HG02973 (cell line): ENCODE data around the gene DNASE1L2.
"Not testable (repeated sequence)": the region's sequence is repeated elsewhere in the genome, so short reads cannot be mapped to it uniquely, and the experiment has no call there.

Experiments used
- ATAC-seq: cut with Tn5 transposase; IDR thresholded peaks from one replicate; pipeline ENCODE4 v1.9.1; 2021; ENCODE audit warnings: moderate library complexity; ENCODE audit not compliant: unreplicated experiment

The DNASE1L2 gene

DNA sequence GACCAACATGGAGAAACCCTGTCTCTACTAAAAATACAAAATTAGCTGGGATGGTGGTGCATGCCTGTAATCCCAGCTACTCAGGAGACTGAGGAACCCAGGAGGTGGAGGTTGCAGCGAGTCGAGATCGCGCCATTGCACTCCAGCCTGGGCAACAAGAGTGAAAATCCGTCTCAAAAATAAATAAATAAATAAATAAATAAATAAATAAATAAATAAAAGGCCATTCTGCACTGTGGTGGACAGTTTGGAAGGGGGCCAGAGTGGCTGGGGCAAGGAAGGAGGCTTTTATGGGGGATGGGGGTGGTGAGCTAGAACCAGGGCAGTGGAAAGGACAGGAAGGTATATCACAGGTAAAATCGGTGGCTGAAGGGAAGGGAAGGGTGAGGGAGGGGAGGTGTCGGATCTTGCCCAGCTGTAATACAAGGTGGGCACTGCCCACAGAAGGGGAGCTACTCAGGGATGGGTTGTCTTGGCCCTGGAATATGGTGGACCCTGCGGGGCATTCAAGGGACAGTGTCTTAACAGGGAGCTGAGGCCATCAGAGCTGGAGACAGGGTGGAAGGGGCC lies 33.0 kb upstream of the DNASE1L2 start:
- ATAC-seq, result not testable (repeated sequence)

DNA sequence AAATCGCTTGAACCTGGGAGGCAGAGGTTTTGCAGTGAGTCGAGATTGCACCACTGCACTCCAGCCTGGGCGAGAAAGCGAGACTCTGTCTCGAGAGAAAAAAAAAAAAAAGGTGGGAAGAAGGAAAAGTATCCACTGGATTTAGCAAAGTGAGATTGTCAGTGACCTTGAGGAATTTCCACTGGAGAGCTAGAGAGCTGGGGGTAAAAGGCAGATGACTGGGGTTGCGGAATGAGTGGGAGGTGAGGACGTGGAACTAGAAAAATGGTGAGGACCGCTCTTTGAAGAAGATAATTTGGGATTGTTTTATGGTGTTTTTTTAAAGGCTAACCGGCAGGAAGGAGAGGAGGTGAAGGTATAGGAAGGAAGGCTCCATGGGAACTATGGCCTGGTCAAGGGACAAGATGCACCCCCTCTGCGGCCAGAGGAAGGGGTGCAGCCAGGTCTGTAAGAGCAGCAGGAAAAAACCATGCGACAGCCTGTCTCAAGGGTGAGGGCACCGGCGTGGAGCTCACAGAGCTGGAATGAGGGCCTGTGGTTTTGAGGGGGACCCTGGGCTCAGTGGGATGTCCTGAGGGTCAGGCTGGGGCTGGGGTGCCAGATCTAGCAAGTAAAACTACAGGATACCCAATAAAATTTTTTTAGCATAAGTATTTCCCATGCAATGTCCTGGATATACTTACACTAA lies 31.7 kb upstream of the DNASE1L2 start:
- ATAC-seq, result no peak

DNA sequence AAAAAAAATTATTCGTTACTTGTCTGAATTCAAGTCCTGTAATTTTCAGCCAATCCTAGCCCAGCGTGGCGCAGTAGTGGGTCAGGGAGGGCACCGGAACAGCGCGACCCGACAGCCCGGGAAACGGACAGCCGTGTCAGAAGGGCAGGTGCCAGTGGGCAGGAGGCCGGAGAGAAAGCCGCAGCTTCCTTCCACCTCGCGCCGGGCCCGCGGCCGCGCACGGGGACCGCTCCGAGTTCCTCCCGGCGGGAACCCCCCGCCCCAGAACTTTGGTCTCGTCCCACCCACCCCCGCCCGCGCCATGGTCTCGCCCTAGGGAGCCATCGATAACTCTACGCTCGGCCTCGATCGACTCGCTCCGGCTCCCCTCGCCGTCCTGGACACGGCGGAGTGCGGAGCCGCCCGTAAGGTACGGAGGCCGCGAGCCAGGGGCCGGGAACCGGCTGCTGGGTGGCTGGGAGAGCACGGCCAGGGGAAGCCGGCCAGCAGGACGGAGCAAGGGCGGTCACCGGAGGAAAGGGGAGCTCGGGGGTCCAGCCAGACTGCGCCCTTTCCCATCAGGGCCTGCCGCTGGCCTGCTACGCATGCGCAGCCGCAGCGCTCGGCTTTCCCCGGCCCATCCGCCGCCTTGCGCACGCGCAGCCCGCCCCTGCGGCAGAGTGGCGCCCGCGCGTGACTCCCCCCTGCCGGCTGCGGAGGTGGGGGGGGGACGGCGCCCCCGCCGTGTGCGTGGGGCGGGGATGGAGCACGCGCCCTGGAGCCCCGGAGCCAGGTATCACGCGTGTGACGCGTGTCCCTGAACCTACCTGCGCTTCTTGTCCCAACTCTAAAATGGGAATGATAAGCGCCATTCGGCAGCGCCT lies 30.9 kb upstream of the DNASE1L2 start, which contains the start of gene MLST8:
Gene MLST8, plus strand, starts transcription at position 351 of the 863 bp plus-strand sequence. CDS start 632 bp downstream, outside the sequence.
- ATAC-seq, result peak; percentile 62

DNA sequence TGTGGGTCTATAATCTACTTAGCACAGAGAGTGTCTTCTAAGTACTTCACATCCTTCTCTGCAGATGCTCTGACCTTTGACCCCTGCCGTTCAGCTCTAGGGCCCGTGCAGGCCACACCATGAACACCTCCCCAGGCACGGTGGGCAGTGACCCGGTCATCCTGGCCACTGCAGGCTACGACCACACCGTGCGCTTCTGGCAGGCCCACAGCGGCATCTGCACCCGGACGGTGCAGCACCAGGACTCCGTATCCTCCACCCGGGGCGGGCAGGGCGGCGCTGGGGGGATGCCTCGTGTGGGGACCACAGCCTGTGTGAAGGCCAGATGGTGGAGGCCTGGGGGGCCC lies 30.3 kb upstream of the DNASE1L2 start:
- ATAC-seq, result peak; percentile 20

DNA sequence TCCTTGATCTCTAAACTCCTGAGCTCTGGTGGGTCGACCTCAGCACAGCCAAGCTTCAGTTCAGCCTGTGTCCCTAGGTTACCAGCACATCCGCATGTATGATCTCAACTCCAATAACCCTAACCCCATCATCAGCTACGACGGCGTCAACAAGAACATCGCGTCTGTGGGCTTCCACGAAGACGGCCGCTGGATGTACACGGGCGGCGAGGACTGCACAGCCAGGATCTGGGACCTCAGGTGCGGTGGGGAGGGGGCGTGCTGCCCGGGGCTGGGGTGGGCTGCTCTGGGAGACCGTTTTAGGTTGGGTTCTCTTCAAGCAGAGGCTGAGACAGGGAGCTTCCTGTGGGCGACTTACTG lies 29.8 kb upstream of the DNASE1L2 start:
- ATAC-seq, result no peak

DNA sequence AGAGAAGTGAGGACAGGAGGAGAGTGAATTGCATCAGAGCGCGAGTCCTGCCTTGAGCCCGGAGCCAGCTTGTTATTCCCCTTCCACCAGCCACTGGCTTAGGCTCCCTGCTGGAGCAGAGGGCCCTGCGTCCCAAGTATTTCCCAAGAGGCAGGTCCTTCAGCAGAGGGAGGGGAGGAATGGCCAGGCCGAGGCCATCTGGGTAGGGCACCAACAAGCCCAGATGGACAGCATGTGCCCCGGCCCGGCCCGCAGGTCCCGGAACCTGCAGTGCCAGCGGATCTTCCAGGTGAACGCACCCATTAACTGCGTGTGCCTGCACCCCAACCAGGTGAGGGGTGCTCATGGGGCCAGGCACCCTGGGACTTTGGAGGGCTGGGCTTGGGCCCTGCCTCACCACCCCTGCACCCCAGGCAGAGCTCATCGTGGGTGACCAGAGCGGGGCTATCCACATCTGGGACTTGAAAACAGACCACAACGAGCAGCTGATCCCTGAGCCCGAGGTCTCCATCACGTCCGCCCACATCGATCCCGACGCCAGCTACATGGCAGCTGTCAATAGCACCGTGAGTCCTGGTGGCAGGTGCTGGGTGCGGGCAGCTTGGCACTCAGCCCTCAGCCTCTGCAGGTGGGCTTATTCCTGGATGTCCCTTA lies 29.3 kb upstream of the DNASE1L2 start:
- ATAC-seq, result no peak

DNA sequence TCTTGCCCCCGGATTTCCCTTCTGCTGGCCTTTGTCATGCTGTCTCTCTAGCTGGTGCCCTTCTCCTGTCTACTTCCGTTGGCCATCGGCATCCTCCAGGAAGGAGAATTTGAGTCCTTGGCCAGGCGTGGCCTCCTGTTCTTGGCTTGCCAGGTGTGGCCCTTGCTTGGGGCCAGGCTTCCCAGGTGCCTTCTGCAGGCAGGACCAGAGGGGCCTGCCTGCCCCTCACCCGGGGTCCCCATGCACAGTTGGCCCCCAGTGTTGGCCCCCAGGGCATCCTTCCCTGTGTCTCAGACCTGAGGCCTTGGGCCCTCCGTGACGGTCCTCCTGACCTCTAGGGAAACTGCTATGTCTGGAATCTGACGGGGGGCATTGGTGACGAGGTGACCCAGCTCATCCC lies 28.4 kb upstream of the DNASE1L2 start:
- no peak for ATAC-seq

DNA sequence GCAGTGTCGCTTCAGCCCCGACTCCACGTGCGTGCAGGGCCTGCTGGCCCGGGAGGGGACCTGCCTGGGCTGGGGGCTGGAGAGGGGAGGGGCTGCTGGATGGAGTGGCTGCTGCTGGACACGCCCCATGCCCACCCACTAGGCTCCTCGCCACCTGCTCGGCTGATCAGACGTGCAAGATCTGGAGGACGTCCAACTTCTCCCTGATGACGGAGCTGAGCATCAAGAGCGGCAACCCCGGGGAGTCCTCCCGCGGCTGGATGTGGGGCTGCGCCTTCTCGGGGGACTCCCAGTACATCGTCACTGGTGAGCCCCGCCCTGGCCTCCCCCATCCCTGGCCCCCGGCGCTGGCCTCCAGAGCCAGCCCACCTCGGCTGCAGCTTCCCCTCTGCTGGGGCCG lies 27.9 kb upstream of the DNASE1L2 start:
- no peak for ATAC-seq

DNA sequence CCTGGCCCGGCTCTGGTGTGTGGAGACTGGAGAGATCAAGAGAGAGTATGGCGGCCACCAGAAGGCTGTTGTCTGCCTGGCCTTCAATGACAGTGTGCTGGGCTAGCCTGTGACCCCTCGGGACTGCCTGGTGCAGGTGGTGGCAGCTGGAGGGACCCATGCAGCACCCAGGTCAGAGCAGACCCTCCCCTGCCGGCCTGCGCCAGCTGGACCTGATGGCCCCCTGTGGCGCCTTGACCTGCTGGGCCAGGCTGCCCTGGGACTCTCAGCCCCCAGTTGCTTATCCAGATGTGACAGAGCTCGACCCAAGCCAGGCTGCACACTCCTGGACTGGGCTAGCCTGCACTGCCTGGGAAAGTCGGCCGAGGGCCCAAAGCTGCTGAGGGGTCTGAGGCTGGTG lies 27.5 kb upstream of the DNASE1L2 start:
- no peak for ATAC-seq

DNA sequence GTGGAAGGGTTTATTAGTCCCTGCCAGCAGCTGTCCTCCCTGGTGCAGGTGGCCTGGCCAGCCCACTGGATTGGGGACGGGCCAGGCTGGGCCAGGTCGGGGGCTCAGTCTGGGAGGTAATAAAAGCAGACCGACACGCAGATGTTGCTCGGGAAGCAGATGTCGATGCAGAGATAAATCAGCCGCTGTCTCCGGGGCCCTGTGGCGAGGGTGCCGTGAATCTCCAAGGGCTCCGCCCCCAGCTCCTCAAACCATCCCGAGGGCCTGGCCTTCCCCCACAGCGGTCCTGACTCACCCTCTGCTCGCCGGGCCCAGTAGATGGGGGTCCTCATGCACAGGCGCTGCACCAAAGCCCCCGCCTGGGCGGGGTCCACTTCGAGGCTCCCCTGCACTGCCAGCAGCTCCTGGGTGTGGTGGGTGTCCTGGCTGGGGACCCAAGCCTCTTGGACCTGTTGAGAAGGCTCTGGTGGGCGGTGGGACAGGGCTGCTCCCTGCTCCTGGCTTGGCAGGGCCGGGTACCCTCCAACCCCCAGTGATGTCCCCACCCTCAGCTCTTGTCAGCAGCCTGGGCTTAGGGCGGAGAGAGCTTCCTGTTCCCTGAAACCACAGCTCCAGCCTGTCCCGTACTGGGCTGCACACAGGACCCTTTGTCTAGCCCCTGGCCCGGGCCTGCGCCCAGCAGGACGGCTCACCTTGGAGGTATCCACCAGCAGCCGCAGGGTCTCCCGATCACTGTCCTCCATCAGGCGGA lies 26.8 kb upstream of the DNASE1L2 start:
- no peak for ATAC-seq

DNA sequence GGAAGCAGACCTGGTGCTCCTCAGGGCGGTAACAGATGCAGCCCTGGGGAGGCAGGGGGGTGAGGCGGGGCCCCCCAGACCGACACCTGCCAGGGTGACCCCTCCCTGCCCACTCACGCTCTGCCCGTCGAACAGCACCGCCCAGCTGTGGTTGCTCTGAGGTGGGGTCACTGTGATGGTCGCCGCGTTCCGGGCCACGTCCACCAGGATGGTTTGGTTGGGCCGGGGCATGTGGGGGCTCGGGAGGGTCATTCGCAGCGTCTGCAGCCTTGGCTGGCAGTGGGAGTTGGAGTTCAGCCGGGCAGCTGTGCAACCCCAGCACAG lies 26.3 kb upstream of the DNASE1L2 start:
- no peak for ATAC-seq

DNA sequence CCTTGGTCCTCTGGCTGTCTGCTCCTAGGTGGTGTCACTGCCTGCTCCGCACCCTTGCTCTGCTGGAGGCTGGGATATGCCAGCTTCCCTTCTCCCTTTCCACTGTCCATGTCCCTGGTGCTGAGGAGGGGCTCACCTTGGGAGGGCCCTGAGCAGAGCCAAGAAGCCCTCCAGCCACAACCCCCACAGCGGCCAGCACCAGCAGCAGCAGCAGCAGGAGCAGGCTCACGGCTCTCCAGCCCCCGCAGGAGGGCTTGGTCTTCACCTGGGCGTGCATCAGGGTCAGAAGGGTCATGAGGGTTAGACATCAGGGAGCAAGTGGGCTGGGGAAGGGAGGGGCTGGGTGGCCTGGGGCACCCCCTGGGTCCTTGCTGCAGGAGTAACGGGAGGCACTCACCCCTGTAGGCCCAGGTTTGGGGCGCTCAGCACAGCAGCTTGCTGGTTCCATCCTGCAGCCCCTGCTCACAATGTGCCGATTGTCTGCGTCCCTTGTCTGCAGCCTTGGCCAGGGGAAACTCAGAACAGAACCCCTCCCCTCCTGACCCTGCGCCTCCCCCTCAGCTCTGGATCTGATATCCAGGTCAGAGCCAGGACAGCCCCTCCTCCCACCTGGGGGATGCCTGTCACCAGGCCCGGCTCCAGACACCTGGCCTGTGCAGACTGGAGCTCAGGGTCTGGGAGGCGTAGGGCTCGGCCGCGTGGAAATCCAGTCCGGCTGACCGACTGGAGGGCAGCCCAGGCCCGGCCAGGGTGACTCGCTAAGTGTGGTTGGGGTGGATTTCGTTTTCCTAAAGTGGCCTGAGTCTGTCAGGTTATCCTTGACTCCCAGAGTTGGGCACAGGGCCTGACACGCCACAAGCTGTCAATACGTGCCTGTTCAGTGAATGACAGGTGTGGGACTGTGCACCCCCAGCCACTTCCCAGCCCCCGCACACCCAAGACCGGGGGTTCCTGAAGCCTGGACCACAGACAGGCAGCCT lies 25.6 kb upstream of the DNASE1L2 start, which contains the start of gene BRICD5:
Gene BRICD5, minus strand, starts transcription at position 478 of the 980 bp plus-strand sequence. Its CDS starts 30 bp downstream, at position 448.
- no peak for ATAC-seq

DNA sequence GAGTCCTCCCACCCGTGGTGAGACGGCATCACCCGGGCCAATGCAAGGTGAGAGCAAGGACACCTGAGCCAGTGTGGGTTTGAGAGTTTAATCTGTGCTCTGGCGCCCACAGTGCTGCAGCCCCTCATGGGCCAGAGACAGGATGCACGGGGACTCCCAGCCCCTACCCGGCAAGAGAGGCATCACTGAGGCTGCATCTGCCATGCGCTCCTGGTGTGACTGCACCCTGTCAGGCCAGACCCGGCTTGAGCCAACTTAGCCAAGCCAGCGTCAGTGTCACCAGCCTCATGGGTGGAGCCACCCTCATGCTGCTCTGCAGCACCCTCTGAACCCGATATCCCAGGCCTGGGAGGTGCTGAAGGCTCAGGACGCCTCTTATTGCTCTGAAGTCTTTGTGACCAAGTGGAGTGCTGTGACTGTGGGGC lies 24.3 kb upstream of the DNASE1L2 start:
- no peak for ATAC-seq

DNA sequence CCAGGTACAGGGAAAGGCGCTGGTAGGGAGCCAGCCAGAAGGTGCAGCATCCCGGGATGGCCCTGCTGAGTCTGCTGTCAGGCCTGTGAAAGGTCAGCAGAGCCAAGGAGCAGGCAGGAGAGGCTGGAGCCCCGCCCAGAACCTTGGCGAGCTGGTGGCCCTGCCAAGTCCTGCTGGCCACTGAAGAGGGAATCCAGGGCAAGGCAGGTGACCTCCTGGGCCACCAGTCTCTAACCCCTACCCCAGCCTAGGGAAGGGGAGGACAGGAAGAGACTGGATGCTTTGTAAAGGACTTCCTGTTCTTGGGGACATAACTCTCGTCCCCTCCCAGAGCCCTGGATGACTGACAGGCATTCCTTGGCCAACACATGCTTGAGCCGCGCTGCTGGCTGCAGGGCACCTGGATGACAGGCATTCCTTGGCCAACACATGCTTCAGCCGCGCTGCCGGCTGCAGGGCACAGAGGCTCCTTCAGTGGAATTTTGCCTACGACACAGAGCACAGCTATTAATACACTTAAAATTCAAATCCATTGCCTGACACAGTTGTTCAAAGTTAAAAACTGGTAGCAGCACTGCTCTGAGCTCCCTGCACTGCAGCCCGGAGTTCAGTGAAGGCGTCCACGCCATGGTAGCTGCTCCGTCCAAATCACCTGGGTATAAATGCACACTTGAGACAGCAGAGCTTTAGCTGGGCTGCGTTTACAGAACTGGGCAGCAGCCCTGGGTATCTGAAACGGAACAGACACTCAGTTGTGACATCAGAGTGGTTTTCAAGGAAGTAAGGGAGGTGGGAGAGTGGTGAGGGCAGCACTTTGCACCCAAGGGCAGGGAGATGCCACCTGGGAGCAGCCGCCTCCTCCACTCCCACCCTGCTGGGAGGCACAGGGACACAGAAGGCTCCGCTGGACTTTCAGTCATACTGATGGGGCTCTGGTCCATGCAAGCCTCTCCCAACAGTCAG lies 23.6 kb upstream of the DNASE1L2 start:
- no peak for ATAC-seq

DNA sequence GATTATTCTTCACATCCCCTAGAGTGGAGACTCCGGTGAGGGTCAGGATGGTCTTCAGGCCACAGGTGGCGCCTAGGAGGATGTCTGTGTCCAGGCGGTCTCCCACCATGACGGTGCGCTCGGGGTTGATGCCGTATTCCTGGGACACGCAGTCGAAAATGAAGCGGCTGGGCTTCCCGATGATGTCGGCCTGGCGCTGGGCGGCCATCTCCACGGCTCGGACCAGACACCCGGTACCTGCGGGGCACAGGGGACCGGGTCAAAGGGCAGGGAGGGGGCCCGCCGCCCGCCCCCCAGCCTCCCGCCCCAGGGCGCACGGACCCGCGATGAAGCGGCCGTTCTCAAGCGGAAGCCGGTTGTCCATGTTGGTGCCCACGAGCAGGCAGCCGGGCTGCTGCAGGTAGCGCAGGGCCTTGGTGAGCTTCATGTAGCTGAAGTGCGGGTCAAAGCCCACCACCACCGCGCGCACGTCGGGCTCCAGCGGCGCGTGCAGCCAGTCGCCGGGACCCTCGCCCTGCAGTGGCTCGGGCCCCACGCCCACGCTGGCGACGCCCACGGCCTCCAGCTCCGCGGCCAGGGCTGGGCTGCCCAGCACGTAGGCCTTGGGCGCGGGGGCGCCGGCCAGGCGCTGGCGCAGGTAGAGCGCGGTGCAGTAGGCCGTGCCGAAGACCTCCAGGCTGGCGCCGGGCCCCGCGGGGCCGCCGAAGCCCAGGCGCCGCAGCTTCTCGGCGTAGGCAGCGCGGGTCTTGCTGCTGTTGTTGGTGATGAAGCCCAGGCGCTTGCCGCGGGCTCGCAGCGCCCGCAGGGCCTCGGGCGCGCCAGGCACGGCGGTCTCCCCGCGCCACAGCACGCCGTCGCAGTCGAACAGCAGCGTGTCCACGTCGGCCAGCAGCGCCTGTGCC lies 22.2 kb upstream of the DNASE1L2 start:
- ATAC-seq, result peak; percentile 1

DNA sequence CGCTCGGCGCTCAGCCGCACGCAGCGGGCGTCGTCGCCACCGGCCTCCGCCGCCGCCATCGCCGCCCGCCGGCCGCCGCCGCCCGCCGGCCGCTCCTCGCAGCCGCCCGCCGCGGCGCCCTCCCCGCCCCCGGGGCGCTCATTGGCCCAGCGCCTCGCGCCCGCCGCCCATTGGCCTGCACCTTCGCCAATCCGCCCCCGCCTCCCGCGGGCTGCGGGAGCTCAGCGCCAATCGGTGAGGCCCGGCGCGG lies 21.6 kb upstream of the DNASE1L2 start, which contains the start of gene PGP:
Gene PGP, minus strand, starts transcription at position 122 of the 250 bp plus-strand sequence. Its CDS starts 63 bp downstream, at position 59.
- ATAC-seq, result peak; percentile 73

DNA sequence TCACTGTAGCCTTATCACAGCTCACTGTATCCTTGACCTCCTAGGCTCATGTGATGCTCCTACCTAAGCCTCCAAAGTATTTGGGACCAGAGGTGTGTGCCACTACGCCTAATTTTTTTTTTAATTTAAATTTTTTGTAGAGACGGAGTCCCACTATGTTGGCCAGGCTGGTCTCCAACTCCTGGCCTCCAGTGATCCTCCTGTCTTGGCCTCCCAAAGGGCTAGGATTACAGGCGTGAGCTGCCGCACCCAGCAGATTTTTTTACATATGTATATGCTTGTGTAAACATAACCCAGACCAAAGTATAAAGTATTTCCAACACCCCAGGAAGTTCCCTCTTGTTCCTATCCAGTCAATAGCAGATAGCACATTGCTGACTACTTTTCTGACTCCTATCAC lies 19.9 kb upstream of the DNASE1L2 start:
- no peak for ATAC-seq
